T47D (cell line): ENCODE data around the gene TMC1.
A peak's percentile ranks its signal among the peaks of the same experiment; 100 is the strongest.
"Not testable (repeated sequence)": the region's sequence is repeated elsewhere in the genome, so short reads cannot be mapped to it uniquely, and the experiment has no call there.

Source experiments
- DNase-seq, 2 experiments: peaks; one replicate each; pipeline versions ENCODE4 v3.0.0 to v3.0.0-alpha.2; 2011 to 2012; ENCODE audit warnings: low read depth in 1 of 2, low spot score in 1 of 2
- JUND ChIP-seq: IDR thresholded peaks from 2 replicates; pipeline ENCODE4 v1.6.1; 2012; ENCODE audit warnings: low read depth
- in situ Hi-C: cut with HindIII; loops from 2 replicates; pipeline ENCODE4 v1.10.0; 2016; ENCODE audit warnings: low sequenced_read_pairs, low pct_unique_long_range_greater_than_20kb

Gene TMC1

GRCh38 chr9:72534931-72535330 lies 13.5 kb downstream of the TMC1 start:
- in situ Hi-C loops = no loop called here
- no peak for DNase-seq
- no peak for TF ChIP-seq JUND

GRCh38 chr9:72537011-72537545 lies 15.7 kb downstream of the TMC1 start:
- TF ChIP-seq JUND = no peak
- DNase-seq = no peak
- in situ Hi-C loops = no loop called here

- DNase-seq = no peak
- no peak for TF ChIP-seq JUND
- in situ Hi-C loops = no loop called here
Observed at GRCh38 chr9:72537671-72538070, 16.3 kb downstream of the TMC1 start.

- in situ Hi-C loops = no loop called here
- no peak for TF ChIP-seq JUND
Observed at GRCh38 chr9:72538921-72539702, 17.7 kb downstream of the TMC1 start.

GRCh38 chr9:72539824-72540347 lies 18.5 kb downstream of the TMC1 start:
- in situ Hi-C loops = no loop called here
- DNase-seq = peak in 1 of 2 experiments; percentile 31
- TF ChIP-seq JUND = no peak

More at GRCh38 chr9:72538921-72539702, 17.7 kb downstream of the TMC1 start:
- DNase-seq = no peak

GRCh38 chr9:72540348-72540873 lies 19.0 kb downstream of the TMC1 start:
- in situ Hi-C loops = no loop called here
- TF ChIP-seq JUND = no peak
- DNase-seq = peak in 1 of 2 experiments; percentile 28

GRCh38 chr9:72542537-72542833 lies 21.1 kb downstream of the TMC1 start:
- in situ Hi-C loops, DNase-seq: not testable (repeated sequence)

- TF ChIP-seq JUND = no peak
- in situ Hi-C loops = no loop called here
- no peak for DNase-seq
Observed at GRCh38 chr9:72542917-72543316, 21.5 kb downstream of the TMC1 start.

- no peak for DNase-seq
- no peak for TF ChIP-seq JUND
- in situ Hi-C loops = no loop called here
Observed at GRCh38 chr9:72551306-72551705, 29.9 kb downstream of the TMC1 start.

- no peak for DNase-seq
- TF ChIP-seq JUND = no peak
- in situ Hi-C loops = no loop called here
Observed at GRCh38 chr9:72552356-72552755, 30.9 kb downstream of the TMC1 start.

GRCh38 chr9:72554221-72554641 lies 32.8 kb downstream of the TMC1 start:
- in situ Hi-C loops = no loop called here
- peak in 1 of 2 experiments; percentile 57 for DNase-seq
- no peak for TF ChIP-seq JUND

- no peak for DNase-seq
- TF ChIP-seq JUND = no peak
- in situ Hi-C loops = no loop called here
Observed at GRCh38 chr9:72557549-72557948, 36.1 kb downstream of the TMC1 start.

- no peak for DNase-seq
- in situ Hi-C loops = no loop called here
- no peak for TF ChIP-seq JUND
Observed at GRCh38 chr9:72560086-72560485, 38.7 kb downstream of the TMC1 start.
